Stomach (tissue), 9 donors: ENCODE results near the gene ZNF37A. TPM values are rescaled to one million over a fixed set of nuclear protein-coding genes. Genes with fewer than 3 reads are reported as not detected.
A peak's percentile ranks its signal among the peaks of the same experiment; 100 is the strongest.
"Not testable (repeated sequence)": the region's sequence is repeated elsewhere in the genome, so short reads cannot be mapped to it uniquely, and the experiment has no call there.

Source experiments
- DNase-seq, 2 donors: peaks; one replicate each; pipeline versions ENCODE4 v3.0.0 to v3.0.0-alpha.2; 2013 to 2019
- H3K27ac ChIP-seq, 5 donors: fragments of 200-600 bp in 4 of 5; sonication (generic) in 4 of 5; one replicate each; pipeline ENCODE4 v1.5.1; 2013 to 2019; ENCODE audit warnings: mild to moderate bottlenecking in 1 of 5, moderate library complexity in 1 of 5
- H3K27me3 ChIP-seq, 3 donors: fragments of 200-600 bp; sonication (generic); one replicate each; pipeline ENCODE4 v1.5.1; 2017 to 2019; ENCODE audit warnings: mixed run types in 1 of 3
- H3K36me3 ChIP-seq, 4 donors: fragments of 200-600 bp; sonication (generic); 1 replicate in 3 of 4; 2 replicates in 1 of 4; pipeline ENCODE4 v1.5.1; 2016 to 2019
- H3K4me1 ChIP-seq, 4 donors: fragments of 200-600 bp; sonication (generic); one replicate each; pipeline ENCODE4 v1.5.1; 2016 to 2019
- H3K4me3 ChIP-seq, 4 donors: fragments of 200-600 bp; sonication (generic) in 3 of 4; one replicate each; pipeline ENCODE4 v1.5.1; 2016 to 2019; ENCODE audit warnings: mild to moderate bottlenecking in 1 of 4
- H3K9me3 ChIP-seq, 4 donors: fragments of 200-600 bp; sonication (generic); one replicate each; pipeline ENCODE4 v1.5.1; 2016 to 2019
- CTCF ChIP-seq, 7 experiments: fragments of 450-650 bp in 4 of 7; fragments of 200-600 bp in 3 of 7; sonication (generic) in 3 of 7; IDR thresholded peaks; one replicate each; pipeline ENCODE4 v1.5.1; 2016 to 2019; ENCODE audit warnings: antibody characterized with exemption in 7 of 7, control low read depth in 2 of 7, mild to moderate bottlenecking in 1 of 7
- EP300 ChIP-seq: sonication (generic); formaldehyde crosslinking; IDR thresholded peaks from one replicate; pipeline ENCODE4 v1.6.1; 2017; ENCODE audit warnings: antibody characterized with exemption
- POLR2A ChIP-seq, 4 donors: fragments of 450-650 bp; IDR thresholded peaks; one replicate each; pipeline ENCODE4 v1.6.1; 2016; ENCODE audit warnings: antibody characterized with exemption in 4 of 4, control low read depth in 2 of 4, mild to moderate bottlenecking in 1 of 4, moderate library complexity in 1 of 4
- POLR2AphosphoS5 ChIP-seq, 3 donors: sonication (generic); formaldehyde crosslinking; IDR thresholded peaks; one replicate each; pipeline ENCODE4 v1.6.1; 2016; ENCODE audit warnings: antibody characterized with exemption in 3 of 3
- WGBS, 5 donors: extraction: QIAGEN DNeasy Blood & Tissue Kit in 3 of 5; methylation state at CpG; one replicate each; pipeline versions ENCODE4 v1.1.5 to v1.1.7; 2013 to 2018; 5-methylcytosine and 5-hydroxymethylcytosine counted together
- intact Hi-C: fragments of 100-400 bp; cut with DNase I; formaldehyde crosslinking; loops from one replicate; pipeline ENCODE4 v1.15.1; 2023; ENCODE audit warnings: low total_unique reads
- polyA plus RNA-seq, 3 donors: library from polyadenylated mRNA; stranded (reverse); fragments of 200-250 nt; gene quantifications; one replicate each; pipeline ENCODE4 v1.2.3, GENCODE V29; 2013
- total RNA-seq, 5 donors: library from RNA; depleted of rRNA; stranded (reverse); fragments of >200 nt; gene quantifications; one replicate each; pipeline versions ENCODE4 v1.1.0 to v1.2.3, GENCODE V29; 2014 to 2016
- donor health status: healthy with polysubstance abuse.
- donor health status: Bipolar disorder and iron deficiency.
- donor health status: healthy.

Gene ZNF37A
- total and polyA plus RNA-seq, 8 donors: 4.3 to 41.2 (median 17.6) TPM

- peaks cover 0 to 19% (median 12%) of the 10 kb centered on the region in 4 donors for H3K9me3 ChIP-seq
- no peaks in the 10 kb centered on the region for H3K36me3 ChIP-seq
- no peak overlapping the region for H3K27ac ChIP-seq
- H3K4me1 ChIP-seq: no peaks in the 10 kb centered on the region
- H3K4me3 ChIP-seq: no peak overlapping the region
- intact Hi-C loops: no loop called here
- no peaks in the 10 kb centered on the region for H3K27me3 ChIP-seq
- TF ChIP-seq POLR2A (IDR thresholded peaks at IDR 0.05) (no peak), CTCF (IDR thresholded peaks at IDR 0.05) (no peak), EP300 (no peak), POLR2AphosphoS5 (IDR thresholded peaks at IDR 0.05) (no peak)
- no peak for DNase-seq
These were observed 21.6 kb upstream of the ZNF37A start for GRCh38 chr10:38072552-38072951.

GRCh38 chr10:38076687-38077086, 17.4 kb upstream of the ZNF37A start:
- no peak for DNase-seq
- Histone ChIP-seq H3K4me1 (no peaks in the 10 kb centered on the region), H3K4me3 (no peak overlapping the region), H3K9me3 (peaks cover 0 to 19% (median 15%) of the 10 kb centered on the region in 4 donors), H3K27me3 (no peaks in the 10 kb centered on the region), H3K36me3 (no peaks in the 10 kb centered on the region), H3K27ac (no peak overlapping the region)
- WGBS, 5 donors: 68 to 82% (median 77%) methylated on average over 2 of the region's 2 CpGs
- intact Hi-C loops: no loop called here
- no peak for TF ChIP-seq POLR2A (IDR thresholded peaks at IDR 0.05)
- TF ChIP-seq CTCF (IDR thresholded peaks at IDR 0.05): no peak
- no peak for TF ChIP-seq EP300
- TF ChIP-seq POLR2AphosphoS5 (IDR thresholded peaks at IDR 0.05): no peak

- WGBS, 5 donors: 89 to 94% (median 91%) methylated on average over 15 of the region's 15 CpGs
These were observed 819 bp upstream of the ZNF37A start for GRCh38 chr10:38093318-38093717.

GRCh38 chr10:38093816-38094157, 350 bp upstream of the ZNF37A start:
- Histone ChIP-seq H3K27ac (peak overlapping the region; percentile 43 to 94 (median 90)), H3K27me3 (no peaks in the 10 kb centered on the region), H3K4me3 (peak overlapping the region; percentile 79 to 90 (median 82)), H3K9me3 (peaks cover 0 to 1% (median 0%) of the 10 kb centered on the region in 4 donors), H3K36me3 (peaks cover 25 to 32% (median 32%) of the 10 kb centered on the region in 4 donors), H3K4me1 (peaks cover 6 to 21% (median 19%) of the 10 kb centered on the region in 4 donors)
- intact Hi-C loops: loop anchor here (10.0 kb wide), 2 partner anchors 89 to 239 kb away; partner anchors contain the start of gene ZNF248
- 7 to 12% (median 9%) methylated on average over 16 of the region's 16 CpGs for WGBS, 5 donors
- DNase-seq: no peak
- TF ChIP-seq CTCF (IDR thresholded peaks at IDR 0.05): no peak
- no peak for TF ChIP-seq EP300
- no peak for TF ChIP-seq POLR2A (IDR thresholded peaks at IDR 0.05)
- TF ChIP-seq POLR2AphosphoS5 (IDR thresholded peaks at IDR 0.05): no peak

More at GRCh38 chr10:38093318-38093717, 819 bp upstream of the ZNF37A start:
- Histone ChIP-seq H3K36me3 (peaks cover 23 to 28% (median 27%) of the 10 kb centered on the region in 4 donors), H3K4me3 (peak overlapping the region; percentile 79 to 90 (median 82)), H3K4me1 (peaks cover 6 to 21% (median 19%) of the 10 kb centered on the region in 4 donors), H3K27ac (peak overlapping the region in 3 of 5 donors; percentile 89 to 94 (median 91))
- intact Hi-C loops: loop anchor here (10.0 kb wide), 2 partner anchors 89 to 239 kb away; partner anchors contain the start of gene ZNF248
- not testable (repeated sequence) for H3K9me3 ChIP-seq, H3K27me3 ChIP-seq, DNase-seq

GRCh38 chr10:38094927-38095574, 914 bp downstream of the ZNF37A start:
- Histone ChIP-seq H3K36me3 (peaks cover 25 to 45% (median 45%) of the 10 kb centered on the region in 4 donors), H3K9me3 (peaks cover 0 to 14% (median 5%) of the 10 kb centered on the region in 4 donors), H3K27me3 (no peaks in the 10 kb centered on the region), H3K27ac (peak overlapping the region; percentile 89 to 94 (median 90)), H3K4me1 (peaks cover 6 to 21% (median 19%) of the 10 kb centered on the region in 4 donors), H3K4me3 (peak overlapping the region; percentile 79 to 90 (median 82))
- DNase-seq: no peak
- intact Hi-C loops: loop anchor here (10.0 kb wide), 2 partner anchors 90 to 240 kb away; partner anchors contain the start of gene ZNF248
- 47 to 69% (median 53%) methylated on average over 14 to 21 of the region's 21 CpGs for WGBS, 5 donors
- TF ChIP-seq CTCF (IDR thresholded peaks at IDR 0.05) (no peak), POLR2AphosphoS5 (IDR thresholded peaks at IDR 0.05) (no peak), POLR2A (IDR thresholded peaks at IDR 0.05) (no peak), EP300 (no peak)
